Measurements from ENCODE around the gene RAC3. TPM values are rescaled to one million over a fixed set of nuclear protein-coding genes. Genes with fewer than 3 reads are reported as not detected.

RAC3 gene
- total RNA-seq, 6 experiments from 2014 or later: 3.4 to 9.0 (median 5.4) TPM

DNA sequence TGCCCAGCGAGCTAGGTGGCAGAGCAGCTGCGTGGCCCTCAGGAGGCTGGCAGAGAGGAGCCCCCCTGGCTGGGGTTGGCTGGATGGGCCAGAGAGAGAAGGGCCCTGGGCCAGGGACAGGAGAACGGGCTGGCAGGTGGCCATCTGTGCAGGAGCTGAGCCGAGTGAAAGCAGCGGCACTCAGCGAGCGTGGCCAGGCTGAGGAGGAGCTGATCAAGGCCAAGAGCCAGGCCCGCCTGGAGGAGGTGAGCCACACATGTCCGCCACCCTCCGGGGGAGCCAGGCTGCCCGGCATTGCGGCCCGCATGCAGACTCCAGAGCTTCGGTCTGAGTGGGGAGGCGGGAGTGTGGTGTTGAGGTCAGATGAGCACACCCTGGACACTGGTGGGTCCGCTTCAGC is 2.1 kb upstream of the RAC3 start:
- no peaks in the 10 kb centered on the region for H3K27me3 ChIP-seq
- no peaks in the 10 kb centered on the region for H3K9me3 ChIP-seq
- intact Hi-C loops (cut with DNase I): no loop called here
- H3K4me1 ChIP-seq: peaks cover 0 to 32% (median 15%) of the 10 kb centered on the region in 4 donors
- 44% methylated on average over 5 of the region's 16 CpGs for WGBS (ENCODE audit: insufficient coverage, low coverage, low lambda C conversion rate, missing lambda C conversion rate)
- peak in 1 of 3 donors; percentile 77 for DNase-seq
- no peak for TF ChIP-seq POLR2A (IDR thresholded peaks at IDR 0.05)
- TF ChIP-seq, protein P1, sequence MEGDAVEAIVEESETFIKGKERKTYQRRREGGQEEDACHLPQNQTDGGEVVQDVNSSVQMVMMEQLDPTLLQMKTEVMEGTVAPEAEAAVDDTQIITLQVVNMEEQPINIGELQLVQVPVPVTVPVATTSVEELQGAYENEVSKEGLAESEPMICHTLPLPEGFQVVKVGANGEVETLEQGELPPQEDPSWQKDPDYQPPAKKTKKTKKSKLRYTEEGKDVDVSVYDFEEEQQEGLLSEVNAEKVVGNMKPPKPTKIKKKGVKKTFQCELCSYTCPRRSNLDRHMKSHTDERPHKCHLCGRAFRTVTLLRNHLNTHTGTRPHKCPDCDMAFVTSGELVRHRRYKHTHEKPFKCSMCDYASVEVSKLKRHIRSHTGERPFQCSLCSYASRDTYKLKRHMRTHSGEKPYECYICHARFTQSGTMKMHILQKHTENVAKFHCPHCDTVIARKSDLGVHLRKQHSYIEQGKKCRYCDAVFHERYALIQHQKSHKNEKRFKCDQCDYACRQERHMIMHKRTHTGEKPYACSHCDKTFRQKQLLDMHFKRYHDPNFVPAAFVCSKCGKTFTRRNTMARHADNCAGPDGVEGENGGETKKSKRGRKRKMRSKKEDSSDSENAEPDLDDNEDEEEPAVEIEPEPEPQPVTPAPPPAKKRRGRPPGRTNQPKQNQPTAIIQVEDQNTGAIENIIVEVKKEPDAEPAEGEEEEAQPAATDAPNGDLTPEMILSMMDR (IDR thresholded peaks at IDR 0.05): no peak
- no peak for ATAC-seq
- H3K4me3 ChIP-seq: no peak overlapping the region
- H3K36me3 ChIP-seq: no peaks in the 10 kb centered on the region
- no peak overlapping the region for H3K27ac ChIP-seq

DNA sequence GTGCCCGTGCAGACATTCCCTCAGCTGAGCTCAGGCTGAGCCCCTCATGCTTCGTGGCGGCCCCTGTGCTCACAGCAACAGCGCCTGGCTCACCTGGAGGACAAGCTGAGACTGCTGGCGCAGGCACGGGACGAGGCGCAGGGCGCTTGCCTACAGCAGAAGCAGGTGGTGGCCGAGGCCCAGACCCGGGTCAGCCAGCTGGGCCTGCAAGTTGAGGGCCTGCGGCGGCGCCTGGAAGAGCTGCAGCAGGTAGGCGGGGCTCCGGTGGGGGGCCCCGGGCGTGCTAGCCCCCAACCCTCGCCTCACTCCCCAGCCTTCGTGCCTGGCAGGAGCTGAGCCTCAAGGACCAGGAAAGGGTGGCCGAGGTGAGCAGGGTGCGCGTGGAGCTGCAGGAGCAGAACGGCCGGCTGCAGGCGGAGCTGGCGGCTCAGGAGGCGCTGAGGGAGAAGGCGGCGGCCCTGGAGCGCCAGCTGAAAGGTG is 1.4 kb upstream of the RAC3 start:
- ATAC-seq: no peak
- WGBS (ENCODE audit: insufficient coverage, low coverage, low lambda C conversion rate, missing lambda C conversion rate): 80% methylated on average over 1 of the region's 31 CpGs
- TF ChIP-seq, protein P1 (IDR thresholded peaks at IDR 0.05): no peak
- no peak for TF ChIP-seq POLR2A (IDR thresholded peaks at IDR 0.05)

DNA sequence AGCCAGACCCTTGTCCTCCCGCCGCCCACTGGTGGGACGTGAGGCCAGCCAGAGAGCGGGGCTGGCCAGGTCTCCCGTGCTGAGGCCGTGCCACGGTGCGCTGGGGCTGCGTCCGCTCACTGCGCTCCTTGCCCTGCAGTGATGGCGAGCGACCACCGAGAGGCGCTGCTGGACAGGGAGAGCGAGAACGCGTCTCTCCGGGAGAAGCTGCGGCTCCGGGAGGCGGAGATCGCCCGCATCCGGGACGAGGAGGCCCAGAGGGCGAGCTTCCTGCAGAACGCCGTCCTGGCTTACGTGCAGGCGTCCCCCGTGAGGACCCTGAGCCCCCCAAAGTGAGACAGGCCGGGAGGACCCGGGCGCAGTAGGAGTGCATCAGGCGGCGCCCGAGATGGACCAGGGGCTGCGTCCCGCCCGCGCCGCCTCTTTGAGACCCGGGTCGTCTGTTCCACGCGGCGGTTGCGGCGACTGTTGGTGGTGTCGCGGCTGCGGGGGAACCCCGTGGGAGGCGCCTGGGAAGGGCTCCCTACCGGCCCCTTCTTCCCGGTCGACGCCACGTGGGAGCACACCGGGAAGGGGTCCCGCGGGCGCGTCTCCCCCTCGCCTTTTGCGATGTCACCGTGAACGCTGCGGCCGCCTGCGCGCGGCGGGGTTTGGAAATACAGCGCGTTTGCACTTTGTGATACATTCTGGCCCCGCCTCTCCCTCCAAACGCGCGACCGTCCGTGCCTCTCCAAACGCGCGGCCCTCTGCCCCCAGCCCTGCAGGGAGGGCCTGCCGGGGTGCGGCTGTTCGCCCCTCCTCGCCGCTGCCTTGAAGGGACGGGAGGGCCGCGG is 792 bp upstream of the RAC3 start:
- peak overlapping the region; percentile 16 to 65 (median 49) for H3K27ac ChIP-seq
- ATAC-seq: peak; percentile 72 to 79 (median 78)
- H3K4me1 ChIP-seq: peaks cover 0 to 33% (median 16%) of the 10 kb centered on the region in 4 donors
- H3K4me3 ChIP-seq: peak overlapping the region; percentile 44 to 60 (median 46)
- TF ChIP-seq, protein P1 (IDR thresholded peaks at IDR 0.05): peak; percentile 90 to 99 (median 98)
- peak; percentile 26 for TF ChIP-seq POLR2A (IDR thresholded peaks at IDR 0.05)
- H3K36me3 ChIP-seq: peaks cover 0 to 6% (median 0%) of the 10 kb centered on the region in 4 donors
- intact Hi-C loops (cut with DNase I): loop anchor here (2.0 to 10.0 kb wide), 4 partner anchors 54 to 127 kb away; partner anchors contain the start of gene FASN (in 1 of the 2)
- no peaks in the 10 kb centered on the region for H3K9me3 ChIP-seq
- no peaks in the 10 kb centered on the region for H3K27me3 ChIP-seq
- no CpG with 5 or more reads among the region's 94 CpGs for WGBS (ENCODE audit: insufficient coverage, low coverage, low lambda C conversion rate, missing lambda C conversion rate)
- DNase-seq: peak; percentile 91 to 92 (median 92)

More for the DNA sequence above, 1.4 kb upstream of the RAC3 start:
- H3K4me1 ChIP-seq: peaks cover 0 to 32% (median 16%) of the 10 kb centered on the region in 4 donors
- no peaks in the 10 kb centered on the region for H3K9me3 ChIP-seq
- intact Hi-C loops (cut with DNase I): loop anchor here (2.0 to 10.0 kb wide), 4 partner anchors 55 to 127 kb away; partner anchors contain the start of gene FASN (in 1 of the 2)
- H3K27me3 ChIP-seq: no peaks in the 10 kb centered on the region
- H3K27ac ChIP-seq: peak overlapping the region in 1 of 3 donors; percentile 65
- no peaks in the 10 kb centered on the region for H3K36me3 ChIP-seq
- H3K4me3 ChIP-seq: no peak overlapping the region
- DNase-seq: no peak

DNA sequence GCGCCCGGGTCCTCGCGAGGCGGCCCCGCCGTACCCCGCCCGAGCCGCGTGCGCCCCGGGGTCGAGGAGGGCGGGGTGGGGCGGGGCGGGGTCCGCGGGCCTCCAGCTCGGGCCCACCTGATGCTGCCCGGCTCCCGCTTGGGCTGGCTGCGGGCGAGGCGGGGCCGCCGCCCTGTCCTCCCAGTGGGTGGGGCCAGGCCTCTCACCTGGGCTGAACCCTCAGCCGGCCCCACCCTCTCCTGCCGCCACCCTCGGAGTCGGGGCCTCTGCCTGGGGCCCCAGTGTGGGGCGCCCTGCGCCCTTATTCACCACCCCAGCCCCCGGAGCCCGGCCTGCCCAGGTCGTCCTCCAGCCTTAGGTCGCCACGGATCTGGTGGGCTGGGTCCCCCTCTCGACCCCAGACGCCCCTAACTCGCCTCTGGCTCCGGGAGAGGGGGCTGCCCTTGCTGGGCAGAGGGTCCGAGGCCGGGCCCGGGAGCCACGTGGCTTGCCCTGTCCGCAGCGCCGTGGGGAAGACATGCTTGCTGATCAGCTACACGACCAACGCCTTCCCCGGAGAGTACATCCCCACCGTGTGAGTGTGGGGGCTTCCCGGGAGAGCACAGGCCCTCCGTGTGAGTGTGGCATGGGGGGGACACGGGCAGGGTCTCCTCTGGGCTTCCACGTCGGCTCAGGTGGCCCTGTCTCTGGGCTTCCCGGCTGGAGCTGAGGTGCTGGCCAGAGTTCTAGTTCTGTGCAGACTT is 578 bp downstream of the RAC3 start:
- no peaks in the 10 kb centered on the region for H3K27me3 ChIP-seq
- peaks cover 0 to 16% (median 0%) of the 10 kb centered on the region in 4 donors for H3K36me3 ChIP-seq
- no peak overlapping the region for H3K27ac ChIP-seq
- intact Hi-C loops (cut with DNase I): loop anchor here (2.0 to 10.0 kb wide), 4 partner anchors 53 to 125 kb away; partner anchors contain the start of gene FASN (in 1 of the 2)
- WGBS (ENCODE audit: insufficient coverage, low coverage, low lambda C conversion rate, missing lambda C conversion rate): no CpG with 5 or more reads among the region's 59 CpGs
- no peaks in the 10 kb centered on the region for H3K9me3 ChIP-seq
- peaks cover 0 to 31% (median 12%) of the 10 kb centered on the region in 4 donors for H3K4me1 ChIP-seq
- TF ChIP-seq POLR2A (IDR thresholded peaks at IDR 0.05): no peak
- TF ChIP-seq, protein P1 (IDR thresholded peaks at IDR 0.05): no peak
- DNase-seq (peak in 1 of 3 donors; percentile 76), ATAC-seq (peak; percentile 6 to 47 (median 24))
- H3K4me3 ChIP-seq: peak overlapping the region in 2 of 3 donors; percentile 25 to 60

Data from right lobe of liver (tissue), 6 donors.